Stimulated activated CD4-positive, alpha-beta T cell treated with anti-CD3 and anti-CD28 coated beads, Interleukin-2, amount 100 ng/mL, for 24 hours (primary cell): ENCODE data around the gene MTOR.
A peak's percentile ranks its signal among the peaks of the same experiment; 100 is the strongest.
"Not testable (repeated sequence)": the region's sequence is repeated elsewhere in the genome, so short reads cannot be mapped to it uniquely, and the experiment has no call there.

Source experiments
- DNase-seq, 2 donors: peaks; one replicate each; pipeline ENCODE4 v3.0.0-alpha.2; 2020

Gene MTOR

DNA sequence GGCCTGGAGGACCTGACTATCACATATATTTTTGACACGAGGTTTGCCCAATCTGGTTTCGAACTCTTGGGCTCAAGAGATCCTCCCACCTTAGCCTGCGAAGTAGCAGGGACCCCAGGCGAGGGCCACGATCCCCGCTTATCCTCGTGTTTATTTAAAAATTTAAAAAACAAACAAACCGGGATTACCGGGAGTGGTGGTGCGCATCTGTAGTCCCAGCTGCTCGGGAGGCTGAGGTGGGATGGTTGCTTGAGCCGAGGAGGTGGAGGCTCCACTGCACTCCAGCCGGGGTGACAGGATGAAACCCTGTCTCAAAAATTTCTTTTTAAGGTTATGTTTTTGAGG, 162.2 kb downstream of the MTOR start:
- no peak for DNase-seq

DNA sequence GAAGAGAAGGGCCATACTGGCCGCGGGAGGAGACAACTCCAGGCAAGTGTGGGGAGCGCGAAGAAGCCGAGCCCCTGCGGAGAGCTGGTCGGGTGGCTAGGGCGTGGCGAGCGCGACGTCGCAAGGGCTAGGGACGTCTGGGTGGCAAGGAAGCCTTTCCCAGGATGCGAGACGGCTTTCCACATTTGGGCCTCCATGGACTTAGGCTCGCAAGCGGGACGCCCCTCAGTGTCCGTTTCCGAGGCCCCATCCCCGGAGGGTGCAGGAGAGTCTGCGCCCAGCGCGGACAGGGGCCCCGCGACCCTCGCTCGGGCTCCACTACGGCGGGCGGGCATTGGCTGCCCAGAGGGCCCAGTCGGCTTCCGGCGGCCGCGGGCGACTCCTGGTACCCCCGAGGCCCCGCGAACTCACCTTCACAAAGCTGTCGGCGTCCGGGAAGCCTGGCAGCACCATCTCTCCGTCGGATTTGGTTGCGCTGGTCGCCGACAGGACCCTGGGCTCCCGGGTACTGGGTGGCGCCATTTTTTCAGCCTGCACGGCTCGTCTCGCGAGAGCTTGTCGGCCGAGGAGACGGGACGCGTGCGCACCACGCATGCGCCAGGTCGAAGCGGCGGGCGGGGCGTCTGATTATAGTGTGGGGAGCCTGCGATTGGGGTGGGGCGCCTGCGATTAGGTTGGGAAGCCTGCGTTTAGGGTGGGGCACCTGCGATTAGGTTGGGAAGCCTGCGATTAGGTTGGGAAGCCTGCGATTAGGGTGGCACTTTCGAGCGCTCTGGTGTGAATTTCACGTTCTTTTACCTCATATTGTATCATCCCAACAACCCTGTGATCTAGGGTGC, 162.8 kb downstream of the MTOR start, which contains the start of gene EXOSC10:
TSS of gene EXOSC10 (minus strand) at position 560 of the 839 bp plus-strand sequence. CDS start at position 522, 38 bp downstream.
- DNase-seq: peak; percentile 95 to 97

DNA sequence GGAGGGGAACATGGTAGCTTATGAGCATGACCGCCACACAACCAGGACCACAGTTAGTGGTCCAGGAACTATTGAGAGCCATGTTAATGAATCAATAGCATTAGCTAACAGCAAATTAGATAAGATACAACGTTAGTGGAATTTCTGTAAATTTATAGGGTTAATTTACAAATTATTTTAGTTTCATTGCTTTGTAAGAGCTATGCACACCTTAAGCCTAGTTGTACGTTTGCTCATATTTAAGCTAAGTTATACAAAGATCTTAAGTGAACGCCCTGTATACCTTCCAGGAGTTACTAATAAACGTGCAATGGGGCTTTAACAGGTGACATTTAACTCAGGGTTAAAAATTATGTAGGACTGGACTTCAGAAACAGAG, 163.4 kb downstream of the MTOR start:
- no peak for DNase-seq

DNA sequence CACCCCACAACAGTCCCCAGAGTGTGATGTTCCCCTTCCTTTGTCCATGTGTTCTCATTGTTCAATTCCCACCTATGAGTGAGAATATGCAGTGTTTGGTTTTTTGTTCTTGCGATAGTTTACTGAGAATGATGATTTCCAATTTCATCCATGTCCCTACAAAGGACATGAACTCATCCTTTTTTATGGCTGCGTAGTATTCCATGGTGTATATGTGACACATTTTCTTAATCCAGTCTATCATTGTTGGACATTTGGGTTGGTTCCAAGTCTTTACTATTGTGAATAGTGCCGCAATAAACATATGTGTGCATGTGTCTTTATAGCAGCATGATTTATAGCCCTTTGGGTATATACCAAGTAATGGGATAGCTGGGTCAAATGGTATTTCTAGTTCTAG, 178.6 kb downstream of the MTOR start:
- not testable (repeated sequence) for DNase-seq

DNA sequence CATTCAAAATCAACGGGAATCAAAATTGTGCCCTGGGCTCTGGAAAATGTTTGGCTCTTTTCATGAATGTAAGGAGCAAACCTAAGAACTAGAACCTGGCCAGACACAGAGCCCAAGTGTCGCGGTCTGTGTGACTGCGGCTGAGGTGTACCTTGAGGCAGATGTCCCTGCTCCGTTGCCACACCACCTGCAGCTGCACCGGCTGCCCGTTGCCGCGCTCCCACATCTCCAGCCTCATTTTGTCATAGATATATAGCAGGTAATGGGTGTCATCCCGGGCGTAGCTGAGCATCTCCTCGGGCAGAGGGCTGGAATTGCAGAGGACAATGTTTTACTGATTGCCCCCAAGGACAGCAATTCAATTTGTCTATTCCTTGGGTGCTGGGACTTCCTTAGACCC, 181.4 kb downstream of the MTOR start:
- DNase-seq: no peak

DNA sequence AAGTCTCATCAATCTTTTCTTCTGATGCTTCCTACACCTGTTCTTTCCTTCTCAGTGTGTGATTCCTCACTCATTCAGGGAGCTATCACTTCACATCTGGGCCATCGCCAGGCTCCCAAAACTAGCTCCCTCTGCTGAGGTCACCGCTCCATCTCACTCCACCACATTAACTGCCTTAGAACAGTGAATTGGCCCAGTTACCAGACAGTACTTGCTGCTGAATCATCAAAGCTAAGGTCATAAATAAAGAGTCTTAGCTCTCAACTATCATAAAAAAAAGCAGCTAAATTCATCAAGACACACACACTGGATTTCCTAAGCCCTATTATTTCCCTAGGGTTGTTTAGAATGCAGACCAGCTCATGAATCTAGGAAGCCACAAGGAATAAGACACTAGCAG, 183.7 kb downstream of the MTOR start:
- DNase-seq: no peak

DNA sequence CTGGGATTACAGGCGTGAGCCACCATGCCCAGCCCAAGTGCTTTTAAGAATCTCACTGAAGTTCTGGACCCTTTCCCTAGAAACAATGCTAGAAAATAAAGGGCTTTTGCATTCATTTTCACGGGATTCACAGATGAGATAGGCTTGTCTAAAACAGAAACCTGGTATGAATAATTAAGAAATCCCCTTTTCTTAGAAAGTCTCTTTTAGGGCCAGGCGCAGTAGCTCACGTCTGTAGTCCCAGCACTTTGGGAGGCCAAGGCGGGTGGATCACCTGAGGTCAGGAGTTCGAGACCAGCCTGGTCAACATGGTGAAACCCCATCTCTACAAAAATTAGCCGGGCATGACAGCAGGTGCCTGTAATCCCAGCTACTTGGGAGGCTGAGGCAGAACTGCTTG, 189.0 kb downstream of the MTOR start:
- not testable (repeated sequence) for DNase-seq

DNA sequence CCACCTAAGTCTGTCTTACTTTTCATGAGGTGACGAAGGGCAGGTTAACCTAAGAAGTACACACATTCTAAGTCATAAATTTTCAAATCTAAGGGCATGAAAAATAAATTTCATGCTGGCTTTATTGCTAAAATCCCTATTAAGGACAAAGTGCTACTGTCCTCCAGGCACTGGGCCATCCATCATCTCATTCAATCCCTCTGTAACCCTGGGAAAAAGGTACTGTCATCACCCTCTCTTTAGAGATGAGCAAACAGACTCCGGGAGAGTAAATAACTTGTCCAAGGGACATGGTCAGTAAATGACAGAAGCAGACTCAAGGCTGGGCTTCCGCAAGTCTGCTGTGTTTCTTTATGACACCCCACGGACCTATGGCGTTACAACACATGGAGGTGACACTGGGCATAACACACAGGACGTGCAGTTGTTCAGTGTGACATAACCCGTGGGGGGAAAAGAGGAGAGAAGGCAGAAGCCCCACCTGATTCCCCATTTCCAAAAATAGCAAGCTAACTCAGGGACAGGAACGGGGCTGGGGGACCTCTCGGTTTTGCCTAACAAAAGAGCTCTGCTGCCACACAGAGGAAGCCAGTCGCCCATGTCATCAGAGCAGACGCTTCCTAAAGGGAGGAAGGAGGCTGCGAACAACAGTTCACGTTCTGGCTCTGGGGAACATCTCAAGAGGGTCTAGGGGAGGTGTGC, 190.0 kb downstream of the MTOR start:
- no peak for DNase-seq

DNA sequence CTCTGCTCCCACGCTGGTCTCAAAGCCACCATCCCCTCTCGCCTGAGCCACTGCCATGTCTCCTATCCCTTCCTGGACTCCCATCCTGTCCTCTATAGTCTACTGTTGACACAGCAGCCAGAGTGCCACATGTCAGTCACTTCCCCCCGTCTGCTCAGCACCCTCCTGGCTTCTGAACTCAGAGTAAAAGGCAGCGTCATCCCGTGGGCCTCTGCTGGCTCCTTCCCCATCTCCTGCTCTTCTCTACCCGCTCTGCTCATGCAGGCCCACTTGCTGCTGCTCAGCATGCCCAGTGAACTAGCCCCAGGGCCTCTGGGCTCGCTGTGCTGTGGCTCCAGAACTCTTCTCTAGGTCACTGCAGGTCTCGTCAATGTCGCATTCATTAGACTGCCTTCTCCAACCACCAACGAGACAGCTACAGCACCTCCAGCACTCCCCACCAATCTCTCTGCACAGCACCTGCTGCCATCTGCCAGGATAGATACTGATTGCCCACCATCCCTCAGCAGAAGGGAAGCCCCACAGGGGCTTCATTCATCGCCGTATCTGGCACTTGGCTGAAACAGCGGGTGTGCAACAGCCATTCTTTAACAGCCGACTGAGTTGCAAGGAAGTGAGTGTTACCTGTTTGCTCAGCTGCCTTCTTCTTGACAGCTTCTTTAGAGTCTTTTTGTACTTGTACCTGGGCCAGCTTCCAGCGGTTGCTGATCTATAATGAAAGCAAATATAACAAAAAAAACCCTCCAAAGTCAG, 190.7 kb downstream of the MTOR start:
- no peak for DNase-seq

DNA sequence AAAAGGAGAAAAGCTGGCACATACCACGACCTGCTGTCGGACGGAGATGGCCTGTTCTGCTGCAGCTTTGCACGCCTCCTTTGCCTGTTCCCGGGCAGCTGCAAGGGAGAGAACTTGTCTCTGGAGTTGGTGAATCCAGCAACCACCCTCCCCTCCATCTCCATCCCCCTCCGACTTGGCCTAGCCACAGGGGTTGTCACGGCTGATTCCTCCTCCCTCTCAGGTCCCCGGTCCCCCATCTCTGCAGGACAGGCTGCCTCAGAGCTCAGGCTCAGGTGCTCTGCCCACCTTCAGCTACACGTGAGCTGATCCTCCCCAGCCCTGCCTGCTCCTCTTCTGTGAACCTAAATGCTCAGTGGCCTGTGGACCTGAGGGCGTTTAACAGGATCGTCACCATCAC, 191.5 kb downstream of the MTOR start:
- no peak for DNase-seq

DNA sequence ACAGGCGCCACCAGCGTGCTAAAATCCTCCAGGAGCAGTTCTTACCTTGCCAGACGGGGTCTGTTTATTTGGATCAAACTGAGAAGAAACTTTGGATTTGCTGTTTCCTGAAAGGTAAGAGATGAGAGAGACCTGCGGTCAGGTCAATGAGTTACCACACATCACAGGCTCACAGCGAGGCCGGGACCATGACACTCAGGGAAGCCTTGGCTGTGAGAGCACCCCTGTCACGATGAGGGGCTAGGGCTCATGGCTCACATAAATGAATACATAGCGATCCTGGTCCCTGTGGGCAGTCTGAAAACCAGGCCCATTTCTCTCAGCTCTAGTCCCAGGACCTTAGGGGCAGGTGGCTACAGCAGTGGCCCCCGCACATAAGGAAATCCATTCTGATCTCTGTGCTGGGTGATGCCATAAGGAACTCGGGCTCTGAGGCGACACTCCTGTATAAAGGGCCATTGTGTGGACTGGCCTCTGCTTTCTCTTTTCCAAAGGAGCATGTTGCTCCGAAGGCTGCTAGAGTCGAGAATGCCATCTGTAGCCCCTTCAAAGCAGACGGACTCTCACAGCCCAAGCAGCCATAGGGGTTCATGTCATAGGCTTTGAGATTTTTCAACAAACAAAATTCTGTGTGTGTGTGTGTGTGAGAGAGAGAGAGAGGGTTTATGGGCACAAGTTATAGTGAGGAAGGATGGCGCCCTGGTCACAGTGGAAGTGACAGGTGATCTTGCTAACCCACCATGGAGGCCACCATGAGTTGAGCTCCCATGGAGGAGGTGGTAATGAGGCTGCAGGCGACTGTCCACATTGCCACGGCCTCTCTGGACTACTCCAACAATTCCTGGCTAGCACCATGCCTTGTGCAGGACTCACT, 193.5 kb downstream of the MTOR start:
- no peak for DNase-seq

DNA sequence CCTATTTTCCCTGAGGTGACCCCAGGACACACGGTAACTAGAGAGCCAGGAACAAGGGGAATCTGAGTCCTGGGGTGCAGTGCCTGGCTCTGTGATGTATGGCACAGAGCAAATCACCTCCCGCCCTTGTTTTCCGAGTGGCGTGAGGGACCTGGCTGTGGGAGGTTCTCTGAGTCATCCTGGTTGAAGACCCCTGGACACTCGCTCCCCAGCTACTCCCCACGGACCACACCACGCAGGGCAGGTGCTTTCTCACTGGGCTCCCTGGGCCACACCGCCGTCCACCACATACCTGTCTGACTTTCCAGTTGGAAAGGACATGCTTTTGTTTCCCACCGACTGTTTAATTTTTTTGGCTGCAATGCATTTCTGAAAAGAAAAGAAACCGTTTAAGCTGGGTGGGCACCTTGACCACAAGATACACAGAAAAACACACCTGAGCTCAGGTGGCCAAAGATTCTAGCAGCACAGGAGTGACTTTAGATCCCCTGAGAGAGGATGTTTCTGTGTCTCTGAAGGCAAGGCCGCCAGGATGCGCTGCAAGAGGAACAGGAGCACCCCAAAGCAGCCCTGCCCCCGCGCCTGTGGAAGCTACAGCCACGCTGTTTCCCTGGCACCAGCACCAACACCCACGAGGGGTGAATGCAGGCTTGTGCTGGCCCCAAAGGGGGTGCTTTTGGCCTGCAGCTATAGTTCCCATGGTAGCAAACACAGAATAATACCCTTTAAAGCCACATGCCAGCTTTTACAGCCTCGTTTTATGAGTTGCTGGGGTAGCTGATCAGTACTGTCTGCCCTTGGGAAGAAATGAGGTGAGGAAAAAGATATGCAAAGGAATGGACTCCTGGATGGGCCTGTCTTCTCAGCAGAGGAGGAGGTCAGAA, 194.4 kb downstream of the MTOR start:
- no peak for DNase-seq

DNA sequence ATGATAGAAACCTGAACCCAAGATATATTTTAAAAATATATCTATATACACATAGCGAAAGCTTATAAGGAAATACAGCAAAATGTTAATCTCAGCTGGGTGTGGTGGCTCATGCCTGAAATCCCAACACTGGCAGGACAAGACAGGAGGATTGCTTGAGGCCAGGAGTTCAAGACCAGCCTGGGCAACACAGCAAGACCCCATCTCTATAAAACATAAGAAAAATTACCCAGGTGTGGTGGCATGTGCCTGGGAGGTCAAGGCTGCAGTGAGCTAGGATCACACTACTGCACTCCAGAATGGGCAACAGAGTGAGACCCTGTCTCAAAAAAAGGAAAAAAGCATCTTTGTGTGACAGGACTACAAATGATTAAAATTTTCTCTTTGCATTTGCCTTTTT, 196.6 kb downstream of the MTOR start:
- DNase-seq: no peak

DNA sequence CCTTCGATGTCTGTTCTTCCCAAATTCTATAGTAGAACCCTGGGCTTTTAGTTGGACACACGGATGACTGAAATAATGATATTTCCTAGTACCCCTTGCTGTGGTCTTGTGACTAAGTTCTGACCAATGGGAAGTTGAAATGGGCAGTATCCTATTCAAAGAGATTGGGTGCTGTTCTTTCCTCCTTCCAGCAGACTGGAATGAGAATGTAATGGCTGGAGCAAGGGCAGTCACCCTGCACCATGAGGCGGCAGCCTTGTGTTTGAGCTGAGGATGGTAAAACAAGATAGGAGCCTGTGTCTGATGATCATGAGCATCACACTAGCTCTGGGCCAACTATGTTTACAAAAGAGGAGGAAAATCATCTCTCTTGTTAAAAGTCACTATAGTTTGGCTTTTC, 197.4 kb downstream of the MTOR start:
- no peak for DNase-seq

DNA sequence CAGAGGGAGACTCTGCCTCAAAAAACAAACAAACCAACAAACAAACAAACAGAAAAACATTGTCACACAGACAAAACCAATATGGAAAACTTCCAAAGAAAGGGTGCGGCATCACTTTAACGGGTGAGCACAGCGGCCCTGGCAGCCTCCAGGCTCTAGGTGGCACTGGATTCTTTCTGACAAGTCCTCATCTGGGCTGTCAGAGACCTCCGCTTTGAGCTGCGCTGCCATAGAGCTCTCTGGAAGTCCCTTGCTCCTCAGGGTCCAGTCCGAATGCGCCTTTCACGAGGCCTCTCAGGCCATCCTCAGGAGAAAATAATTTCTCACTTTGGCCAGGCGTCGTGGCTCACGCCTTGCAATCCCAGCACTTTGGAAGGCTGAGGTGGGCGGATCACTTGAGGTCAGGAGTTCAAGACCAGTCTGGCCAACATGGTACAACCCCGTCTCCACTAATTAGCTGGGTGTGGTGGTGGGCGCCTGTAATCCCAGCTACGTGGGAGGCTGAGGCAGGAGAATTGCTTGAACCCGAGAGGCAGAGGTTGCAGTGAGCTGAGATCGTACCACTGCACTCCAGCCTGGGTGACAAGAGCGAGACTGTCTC, 198.3 kb downstream of the MTOR start:
- DNase-seq: not testable (repeated sequence)

DNA sequence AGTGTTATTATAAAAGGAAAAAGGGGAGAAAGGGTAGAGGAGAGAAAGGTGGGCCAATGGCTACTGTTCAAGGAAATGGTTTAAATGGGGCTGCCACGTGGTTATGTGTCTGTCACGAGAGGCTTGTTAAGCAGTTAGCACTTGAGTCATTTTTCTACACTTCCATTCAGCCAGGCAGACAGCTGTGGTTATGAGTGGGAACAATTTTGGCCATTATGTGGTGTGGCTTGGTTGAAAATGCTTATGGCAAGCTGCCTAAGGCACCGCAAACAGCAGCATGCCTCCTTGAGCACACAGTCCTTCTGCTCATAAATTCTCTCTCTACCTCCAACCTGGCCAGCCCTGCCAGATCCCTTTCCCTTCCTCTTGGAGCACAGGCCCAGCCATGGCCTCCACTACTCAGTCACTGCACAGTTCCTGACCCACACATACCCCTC, 199.4 kb downstream of the MTOR start:
- DNase-seq: no peak

DNA sequence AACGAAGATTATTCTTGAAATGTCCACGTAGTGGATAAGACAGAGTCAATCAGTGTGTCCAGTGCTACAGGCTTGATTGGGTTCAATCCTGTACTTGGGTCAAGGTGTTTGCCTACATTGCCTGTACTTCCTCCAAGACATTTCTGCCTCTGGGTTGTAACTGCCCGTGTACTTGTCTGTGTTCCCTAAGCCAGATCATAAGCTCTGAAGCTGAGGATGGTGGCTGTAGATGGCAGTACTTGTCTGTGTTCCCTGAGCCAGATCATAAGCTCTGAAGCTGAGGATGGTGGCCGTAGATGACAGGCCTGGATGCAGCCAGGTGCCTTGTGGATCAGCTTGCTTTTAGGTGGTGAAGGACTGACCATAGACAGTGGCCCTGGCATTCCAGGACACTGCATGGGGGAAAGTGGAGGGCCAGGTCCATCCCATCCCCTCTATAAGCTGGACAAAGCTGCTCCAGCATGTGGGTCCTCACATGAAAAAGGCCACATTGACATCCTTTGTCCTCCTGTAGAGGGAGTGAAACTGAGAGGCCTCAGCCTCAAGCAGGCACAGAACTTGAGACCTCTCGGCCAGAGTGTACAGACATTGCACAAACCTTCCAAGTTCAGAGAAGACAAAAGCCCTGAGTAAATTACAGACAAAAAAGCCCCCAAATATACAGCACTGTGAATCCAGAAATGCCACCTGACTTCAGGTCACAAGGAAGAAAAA, 200.5 kb downstream of the MTOR start:
- no peak for DNase-seq

DNA sequence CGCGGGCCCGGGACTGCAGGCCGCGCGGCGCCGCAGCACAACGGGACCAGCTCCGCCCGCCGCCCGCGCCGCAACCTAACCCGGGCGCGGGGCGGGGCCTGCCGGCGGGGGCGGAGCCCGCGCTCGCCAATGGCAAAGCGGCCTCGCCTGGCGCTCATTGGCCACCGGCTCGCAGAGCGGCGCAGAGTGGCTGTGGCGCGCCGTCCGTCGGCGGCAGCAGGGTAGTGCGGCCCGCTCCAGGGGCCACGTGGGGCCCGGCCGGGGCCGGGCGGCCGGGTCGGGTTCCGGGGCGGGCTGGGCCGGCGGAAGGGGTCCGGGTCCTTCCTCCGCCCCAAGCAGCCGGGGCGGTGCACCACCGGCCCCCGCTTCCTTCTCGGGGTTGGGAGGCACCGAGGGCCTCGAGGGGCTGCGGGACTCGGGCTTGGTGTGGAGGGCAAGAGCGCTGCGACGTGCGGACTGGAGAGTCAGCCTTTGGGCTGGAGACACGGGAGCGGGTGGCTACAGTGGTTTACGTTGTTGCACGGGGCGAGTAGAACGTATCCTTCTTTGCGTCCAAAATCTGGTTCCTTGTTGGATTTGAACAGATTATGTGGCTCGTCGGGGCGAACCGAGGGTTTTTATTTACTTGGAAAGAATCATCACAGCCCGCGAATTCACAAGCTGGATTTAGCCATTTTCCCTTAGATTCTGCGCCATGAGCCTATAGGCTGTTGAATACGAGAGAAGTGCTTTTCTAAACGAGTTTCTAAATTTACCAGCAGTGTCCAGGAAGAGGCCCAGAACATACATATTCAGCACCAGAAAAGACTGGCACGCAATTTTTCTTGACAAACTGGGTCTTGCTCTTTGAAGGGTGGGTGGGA, 202.2 kb downstream of the MTOR start, which contains the start of gene SRM:
TSS of gene SRM (minus strand) at position 51 of the 863 bp plus-strand sequence. CDS start 75 bp downstream, outside the sequence.
- peak; percentile 91 to 94 for DNase-seq
